GM19238 (cell line): ENCODE results near the gene SHROOM4.

ENCODE experiments used
- DNase-seq: peaks from one replicate; pipeline ENCODE4 v3.0.0; 2011; ENCODE audit warnings: low spot score; ENCODE audit not compliant: insufficient read length

Gene SHROOM4

GRCh38 chrX:50622751-50623150 lies 191.2 kb downstream of the SHROOM4 start:
- no peak for DNase-seq

DNA sequence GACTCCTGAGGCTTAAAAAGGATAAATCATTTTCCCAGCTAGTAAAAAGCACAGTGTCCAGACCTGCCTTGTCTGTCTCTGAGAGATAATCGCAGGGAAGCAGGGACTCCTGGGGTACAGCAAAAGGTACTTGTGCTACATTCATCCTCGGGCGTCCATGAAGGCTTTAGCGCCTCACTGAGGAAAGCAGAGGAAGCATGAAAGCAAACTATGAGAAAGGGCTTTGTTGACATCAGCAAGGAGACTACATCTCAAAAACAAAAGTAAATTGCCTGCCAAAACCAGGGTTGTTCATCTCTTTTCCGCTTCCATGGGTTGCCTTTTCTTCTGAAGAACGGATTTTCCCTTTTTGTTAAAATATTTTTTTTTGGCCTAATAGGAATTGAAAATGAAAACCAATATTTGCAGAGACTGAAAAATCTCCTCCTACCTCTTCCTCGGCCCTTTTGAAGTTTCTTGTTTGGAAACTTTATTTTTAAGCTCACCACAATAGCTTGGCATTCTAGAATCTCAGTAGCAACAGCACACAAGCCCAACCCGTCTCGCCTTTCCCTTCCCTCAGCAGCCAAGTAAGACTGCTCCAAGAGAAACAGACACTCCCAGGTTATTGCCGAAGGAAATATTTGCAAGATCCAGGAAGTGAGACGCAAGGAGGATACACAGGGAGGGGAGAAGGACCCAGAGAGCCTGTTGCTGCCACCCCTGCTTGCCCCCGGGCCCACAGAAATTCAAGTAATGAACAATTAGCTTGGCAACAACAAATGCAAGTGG lies 195.0 kb downstream of the SHROOM4 start:
- no peak for DNase-seq

- DNase-seq = no peak
Observed at GRCh38 chrX:50617183-50617582, 196.8 kb downstream of the SHROOM4 start.

GRCh38 chrX:50615570-50616158 lies 198.3 kb downstream of the SHROOM4 start:
- DNase-seq = no peak

- DNase-seq = no peak
Observed at GRCh38 chrX:50614460-50614859, 199.5 kb downstream of the SHROOM4 start.

DNA sequence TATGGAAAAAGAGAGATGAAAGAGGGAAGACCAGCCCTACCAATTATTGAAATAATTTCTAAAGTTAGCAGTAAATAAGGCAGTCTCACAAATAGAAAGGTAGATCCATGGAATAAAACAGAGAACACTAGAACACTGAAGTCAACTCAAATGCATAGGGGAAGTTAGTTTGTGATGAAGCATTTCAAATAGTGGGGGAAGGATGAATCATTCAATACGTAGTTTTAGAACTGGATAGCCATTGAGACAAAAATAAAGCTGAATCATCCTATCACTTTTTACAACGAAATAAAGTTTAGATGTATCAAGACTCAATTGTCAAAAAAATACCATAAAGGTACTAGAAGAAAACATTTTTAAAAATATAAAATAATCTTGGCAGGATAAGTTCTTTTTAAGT lies 200.1 kb downstream of the SHROOM4 start:
- DNase-seq = no peak

DNA sequence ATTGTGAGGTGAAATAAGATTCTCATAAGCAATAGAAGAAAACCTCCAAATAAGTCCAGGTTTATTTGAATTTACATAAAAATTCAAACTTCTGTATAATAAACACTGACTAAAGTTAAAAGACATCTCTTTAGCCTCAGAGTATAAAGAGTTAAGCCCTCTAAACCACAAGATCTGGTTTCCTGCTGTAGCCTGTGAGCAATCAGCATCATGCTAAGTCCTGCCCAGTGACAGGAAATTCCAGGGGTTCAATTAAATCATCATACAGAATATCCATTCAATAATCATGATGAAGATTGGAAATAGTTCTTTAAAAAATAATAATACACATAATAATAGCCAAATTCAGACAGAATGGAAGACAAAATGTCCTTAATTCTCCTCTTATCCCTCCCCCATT lies 204.2 kb downstream of the SHROOM4 start:
- no peak for DNase-seq

DNA sequence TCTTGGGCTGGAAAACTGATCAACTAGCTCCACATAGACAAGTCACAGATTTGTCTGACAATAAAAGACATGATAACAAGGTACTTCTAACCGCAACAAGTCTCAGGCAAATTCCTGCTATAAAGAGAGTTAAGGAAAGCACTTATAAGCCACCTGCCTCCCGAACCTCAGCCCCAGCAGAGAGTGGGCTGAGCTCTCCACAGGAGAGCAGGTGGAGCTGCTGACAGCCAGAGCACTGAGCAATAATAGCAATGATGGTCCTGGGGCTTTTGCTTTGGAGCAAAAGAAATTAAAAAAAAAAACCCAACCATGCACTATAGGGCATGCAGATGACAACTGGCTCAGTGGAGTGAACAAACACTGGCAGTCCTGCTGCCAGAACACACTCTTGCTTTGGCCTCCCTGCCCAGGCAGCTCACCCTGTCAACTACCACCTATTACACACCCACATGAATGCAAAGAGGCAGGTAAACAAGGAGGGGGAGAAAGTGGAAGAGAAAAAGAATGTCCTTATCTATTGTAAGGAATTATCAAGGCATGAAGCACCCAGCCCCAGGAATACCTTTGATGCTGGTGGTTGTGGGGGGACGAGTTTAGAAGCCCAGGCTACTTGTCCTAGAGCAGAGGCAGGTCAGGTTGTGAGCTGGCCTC lies 207.6 kb downstream of the SHROOM4 start:
- no peak for DNase-seq

GRCh38 chrX:50596056-50596455 lies 217.9 kb downstream of the SHROOM4 start:
- DNase-seq = no peak

GRCh38 chrX:50594788-50595187 lies 219.2 kb downstream of the SHROOM4 start:
- DNase-seq = no peak

- DNase-seq = no peak
Observed at GRCh38 chrX:50586980-50587379, 227.0 kb downstream of the SHROOM4 start.

GRCh38 chrX:50586407-50586806 lies 227.6 kb downstream of the SHROOM4 start:
- DNase-seq = no peak

DNA sequence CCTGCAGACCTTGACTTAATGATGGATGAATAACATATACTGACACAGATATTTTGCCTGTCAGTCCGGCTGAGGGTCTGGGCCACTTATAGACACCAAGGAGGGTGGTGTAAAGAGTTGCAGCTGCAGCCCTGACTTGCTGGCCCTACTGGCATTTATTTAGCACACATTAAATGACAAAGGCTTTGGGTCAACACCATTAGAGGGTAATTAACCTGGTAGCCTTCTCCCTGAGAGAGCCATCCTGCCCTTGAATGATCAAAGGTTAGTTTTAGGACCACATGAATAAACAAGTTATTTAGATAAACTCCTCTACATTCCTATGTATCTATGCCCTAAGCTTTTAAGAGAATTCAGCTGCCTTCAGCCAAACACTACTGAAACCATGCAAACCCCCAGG lies 232.6 kb downstream of the SHROOM4 start:
- DNase-seq = no peak

- peak; percentile 19 for DNase-seq
Observed at GRCh38 chrX:50579955-50580354, 234.0 kb downstream of the SHROOM4 start.

DNA sequence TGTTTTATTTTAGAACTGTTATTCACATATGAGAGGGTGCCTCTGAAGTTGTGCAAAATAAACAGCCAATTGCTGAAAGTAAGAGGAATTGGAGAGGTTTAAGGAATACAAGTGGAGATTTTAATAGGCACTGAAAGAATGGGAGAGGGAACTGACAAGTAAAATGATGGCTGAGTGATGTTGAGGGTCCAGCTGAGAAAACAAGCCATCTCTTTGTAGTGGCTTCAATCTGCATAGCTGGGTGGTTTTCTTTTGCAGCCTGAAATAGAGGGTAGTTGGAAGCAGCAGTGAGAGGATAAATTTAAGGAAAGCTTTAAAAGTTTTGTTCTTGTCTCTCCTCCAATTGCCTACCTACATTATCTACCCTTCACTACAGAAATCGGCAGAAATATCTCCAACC lies 236.7 kb downstream of the SHROOM4 start:
- no peak for DNase-seq

GRCh38 chrX:50567636-50568035 lies 246.4 kb downstream of the SHROOM4 start:
- DNase-seq = no peak

GRCh38 chrX:50565718-50566117 lies 248.3 kb downstream of the SHROOM4 start:
- no peak for DNase-seq
